ENCODE measurements around the gene GORAB.

Gene GORAB

GRCh38 chr1:170539154-170539553, 7.2 kb downstream of the GORAB start:
- DNase-seq: no peak

- no peak for DNase-seq
These were observed 12.7 kb downstream of the GORAB start for GRCh38 chr1:170544624-170545023.

- DNase-seq: no peak
These were observed 13.5 kb downstream of the GORAB start for GRCh38 chr1:170545476-170545875.

- DNase-seq: no peak
These were observed 15.3 kb downstream of the GORAB start for GRCh38 chr1:170547255-170547654.

GRCh38 chr1:170548497-170548896, 16.5 kb downstream of the GORAB start:
- DNase-seq: no peak

- no peak for DNase-seq
These were observed 23.4 kb downstream of the GORAB start for GRCh38 chr1:170555370-170555769.

GRCh38 chr1:170556917-170557316, 25.0 kb downstream of the GORAB start:
- no peak for DNase-seq

- no peak for DNase-seq
These were observed 26.8 kb downstream of the GORAB start for GRCh38 chr1:170558731-170559130.

GRCh38 chr1:170559166-170559565, 27.2 kb downstream of the GORAB start:
- DNase-seq: no peak

GRCh38 chr1:170560681-170561285, 28.8 kb downstream of the GORAB start:
- DNase-seq: no peak

- DNase-seq: no peak
These were observed 30.8 kb downstream of the GORAB start for GRCh38 chr1:170562646-170563338.

- DNase-seq: no peak
These were observed 35.2 kb downstream of the GORAB start for GRCh38 chr1:170567214-170567613.

GRCh38 chr1:170568197-170568596, 36.2 kb downstream of the GORAB start:
- DNase-seq: no peak

- no peak for DNase-seq
These were observed 45.0 kb downstream of the GORAB start for GRCh38 chr1:170576980-170577379.

GRCh38 chr1:170578359-170578758, 46.4 kb downstream of the GORAB start:
- DNase-seq: no peak

- DNase-seq: no peak
These were observed 48.9 kb downstream of the GORAB start for GRCh38 chr1:170580636-170581440.

GRCh38 chr1:170583186-170583585, 51.2 kb downstream of the GORAB start:
- DNase-seq: no peak

GRCh38 chr1:170586321-170587252, 54.6 kb downstream of the GORAB start:
- no peak for DNase-seq

GRCh38 chr1:170587253-170587593, 55.3 kb downstream of the GORAB start:
- DNase-seq: no peak

- DNase-seq: no peak
These were observed 59.1 kb downstream of the GORAB start for GRCh38 chr1:170590921-170591705.

- no peak for DNase-seq
These were observed 60.7 kb downstream of the GORAB start for GRCh38 chr1:170592591-170593111.
